ENCODE measurements around the gene TFEB.

TFEB gene

DNA sequence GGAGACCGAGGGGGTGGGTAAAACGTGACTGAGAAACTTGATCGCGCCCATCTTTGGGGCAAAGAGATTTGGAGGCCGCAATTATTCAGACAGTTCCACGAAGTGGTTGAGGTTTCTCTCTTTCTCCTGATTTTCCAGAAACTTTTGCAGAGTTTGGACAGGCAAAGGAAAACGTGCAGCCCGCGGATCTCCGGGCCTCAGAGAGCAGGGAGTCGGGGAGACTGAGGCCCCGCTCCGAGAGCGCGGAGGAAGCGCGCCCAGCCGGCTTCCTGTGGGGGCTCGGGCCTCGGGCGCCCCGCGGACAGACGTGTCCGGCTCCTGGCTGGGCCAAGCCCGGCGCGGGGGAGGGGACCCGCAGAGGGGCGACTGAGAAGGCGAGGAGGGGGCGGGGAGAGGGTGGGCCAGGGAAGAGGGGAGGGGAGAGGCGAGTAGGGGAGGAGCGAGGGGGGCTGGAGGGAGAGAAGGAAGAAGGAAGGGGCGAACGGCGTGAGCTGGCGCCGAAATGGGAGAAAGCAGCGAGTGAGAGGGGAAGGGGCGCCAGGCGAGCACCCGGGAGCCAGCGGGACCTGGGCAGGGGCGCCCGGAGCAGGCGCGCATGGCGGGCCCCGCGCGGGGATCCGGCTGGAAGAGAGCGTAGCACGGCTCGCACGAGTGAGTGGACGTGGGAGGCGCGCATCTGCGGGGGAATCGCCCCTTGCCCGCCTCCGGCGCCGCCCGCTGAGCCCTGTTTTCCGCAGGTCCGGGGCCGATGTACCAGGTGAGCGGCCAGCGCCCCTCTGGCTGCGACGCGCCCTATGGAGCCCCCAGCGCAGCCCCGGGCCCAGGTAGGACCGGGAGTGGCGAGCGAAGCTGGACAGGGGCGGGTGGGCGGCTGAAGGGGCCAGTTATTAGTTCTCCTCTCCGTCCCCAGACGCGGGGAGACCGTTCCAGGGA lies 97.1 kb downstream of the TFEB start, which contains the start of gene MDFI:
MDFI (plus strand) TSS at position 467 of the 933 bp plus-strand sequence; CDS start at position 749, 282 bp downstream.
- Histone ChIP-seq H3K9me3 (ENCODE audit: control insufficient read depth, insufficient read depth, low read depth, low read length) (no peaks in the 10 kb centered on the region), H3K36me3 (ENCODE audit: control insufficient read depth in 2 of 2, insufficient read depth in 1 of 2, low read length in 2 of 2) (no peaks in the 10 kb centered on the region), H3K4me1 (ENCODE audit: control insufficient read depth, insufficient read depth, low read length) (no peaks in the 10 kb centered on the region; the same call in 1 of the 2 replicates), H3K27ac (ENCODE audit: extremely low read depth, low read depth, low read length) (no peak within 1 kb of the TSS), H3K4me3 (ENCODE audit: low read depth, low read length) (no peak within 1 kb of the TSS)
- ChIA-PET CTCF (no interaction called here), POLR2A (no interaction called here)
- no peak for TF ChIP-seq RBAK (tag by site-specific recombination; IDR thresholded peaks at IDR 0.05)
- TF ChIP-seq, protein P1, sequence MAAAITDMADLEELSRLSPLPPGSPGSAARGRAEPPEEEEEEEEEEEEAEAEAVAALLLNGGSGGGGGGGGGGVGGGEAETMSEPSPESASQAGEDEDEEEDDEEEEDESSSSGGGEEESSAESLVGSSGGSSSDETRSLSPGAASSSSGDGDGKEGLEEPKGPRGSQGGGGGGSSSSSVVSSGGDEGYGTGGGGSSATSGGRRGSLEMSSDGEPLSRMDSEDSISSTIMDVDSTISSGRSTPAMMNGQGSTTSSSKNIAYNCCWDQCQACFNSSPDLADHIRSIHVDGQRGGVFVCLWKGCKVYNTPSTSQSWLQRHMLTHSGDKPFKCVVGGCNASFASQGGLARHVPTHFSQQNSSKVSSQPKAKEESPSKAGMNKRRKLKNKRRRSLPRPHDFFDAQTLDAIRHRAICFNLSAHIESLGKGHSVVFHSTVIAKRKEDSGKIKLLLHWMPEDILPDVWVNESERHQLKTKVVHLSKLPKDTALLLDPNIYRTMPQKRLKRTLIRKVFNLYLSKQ (tag by site-specific recombination; IDR thresholded peaks at IDR 0.05; ENCODE audit: borderline replicate concordance), result no peak
- no peak for TF ChIP-seq ZNF223 (tag by site-specific recombination; IDR thresholded peaks at IDR 0.05)
- TF ChIP-seq ZNF391 (tag by site-specific recombination; IDR thresholded peaks at IDR 0.05; ENCODE audit: borderline replicate concordance, low read depth), result no peak
- no peak for TF ChIP-seq ZNF548 (tag by site-specific recombination; IDR thresholded peaks at IDR 0.05)
- no peak for TF ChIP-seq ZNF624 (tag by site-specific recombination; IDR thresholded peaks at IDR 0.05)
- TF ChIP-seq ZNF112 (tag by site-specific recombination; IDR thresholded peaks at IDR 0.05), result no peak
- TF ChIP-seq ZNF26 (tag by site-specific recombination; IDR thresholded peaks at IDR 0.05), result no peak
- TF ChIP-seq ZBTB10 (tag by site-specific recombination; IDR thresholded peaks at IDR 0.05), result no peak
- no peak for TF ChIP-seq PRDM6 (tag by site-specific recombination; IDR thresholded peaks at IDR 0.05)
- TF ChIP-seq, protein P2, sequence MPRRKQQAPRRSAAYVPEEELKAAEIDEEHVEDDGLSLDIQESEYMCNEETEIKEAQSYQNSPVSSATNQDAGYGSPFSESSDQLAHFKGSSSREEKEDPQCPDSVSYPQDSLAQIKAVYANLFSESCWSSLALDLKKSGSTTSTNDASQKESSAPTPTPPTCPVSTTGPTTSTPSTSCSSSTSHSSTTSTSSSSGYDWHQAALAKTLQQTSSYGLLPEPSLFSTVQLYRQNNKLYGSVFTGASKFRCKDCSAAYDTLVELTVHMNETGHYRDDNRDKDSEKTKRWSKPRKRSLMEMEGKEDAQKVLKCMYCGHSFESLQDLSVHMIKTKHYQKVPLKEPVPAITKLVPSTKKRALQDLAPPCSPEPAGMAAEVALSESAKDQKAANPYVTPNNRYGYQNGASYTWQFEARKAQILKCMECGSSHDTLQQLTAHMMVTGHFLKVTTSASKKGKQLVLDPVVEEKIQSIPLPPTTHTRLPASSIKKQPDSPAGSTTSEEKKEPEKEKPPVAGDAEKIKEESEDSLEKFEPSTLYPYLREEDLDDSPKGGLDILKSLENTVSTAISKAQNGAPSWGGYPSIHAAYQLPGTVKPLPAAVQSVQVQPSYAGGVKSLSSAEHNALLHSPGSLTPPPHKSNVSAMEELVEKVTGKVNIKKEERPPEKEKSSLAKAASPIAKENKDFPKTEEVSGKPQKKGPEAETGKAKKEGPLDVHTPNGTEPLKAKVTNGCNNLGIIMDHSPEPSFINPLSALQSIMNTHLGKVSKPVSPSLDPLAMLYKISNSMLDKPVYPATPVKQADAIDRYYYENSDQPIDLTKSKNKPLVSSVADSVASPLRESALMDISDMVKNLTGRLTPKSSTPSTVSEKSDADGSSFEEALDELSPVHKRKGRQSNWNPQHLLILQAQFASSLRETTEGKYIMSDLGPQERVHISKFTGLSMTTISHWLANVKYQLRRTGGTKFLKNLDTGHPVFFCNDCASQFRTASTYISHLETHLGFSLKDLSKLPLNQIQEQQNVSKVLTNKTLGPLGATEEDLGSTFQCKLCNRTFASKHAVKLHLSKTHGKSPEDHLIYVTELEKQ (tag by site-specific recombination; IDR thresholded peaks at IDR 0.05; ENCODE audit: borderline replicate concordance), result no peak
- TF ChIP-seq ZBTB20 (tag by site-specific recombination; IDR thresholded peaks at IDR 0.05), result no peak
- no peak for TF ChIP-seq ZNF600 (tag by site-specific recombination; IDR thresholded peaks at IDR 0.05)
- TF ChIP-seq ZSCAN4 (tag by site-specific recombination; IDR thresholded peaks at IDR 0.05), result no peak
- no peak for TF ChIP-seq ZBTB17 (tag by site-specific recombination; IDR thresholded peaks at IDR 0.05)
- TF ChIP-seq ZNF214 (tag by site-specific recombination; IDR thresholded peaks at IDR 0.05; ENCODE audit: borderline replicate concordance), result no peak
- TF ChIP-seq ZNF324 (tag by site-specific recombination; IDR thresholded peaks at IDR 0.05), result no peak
- TF ChIP-seq, protein P3, sequence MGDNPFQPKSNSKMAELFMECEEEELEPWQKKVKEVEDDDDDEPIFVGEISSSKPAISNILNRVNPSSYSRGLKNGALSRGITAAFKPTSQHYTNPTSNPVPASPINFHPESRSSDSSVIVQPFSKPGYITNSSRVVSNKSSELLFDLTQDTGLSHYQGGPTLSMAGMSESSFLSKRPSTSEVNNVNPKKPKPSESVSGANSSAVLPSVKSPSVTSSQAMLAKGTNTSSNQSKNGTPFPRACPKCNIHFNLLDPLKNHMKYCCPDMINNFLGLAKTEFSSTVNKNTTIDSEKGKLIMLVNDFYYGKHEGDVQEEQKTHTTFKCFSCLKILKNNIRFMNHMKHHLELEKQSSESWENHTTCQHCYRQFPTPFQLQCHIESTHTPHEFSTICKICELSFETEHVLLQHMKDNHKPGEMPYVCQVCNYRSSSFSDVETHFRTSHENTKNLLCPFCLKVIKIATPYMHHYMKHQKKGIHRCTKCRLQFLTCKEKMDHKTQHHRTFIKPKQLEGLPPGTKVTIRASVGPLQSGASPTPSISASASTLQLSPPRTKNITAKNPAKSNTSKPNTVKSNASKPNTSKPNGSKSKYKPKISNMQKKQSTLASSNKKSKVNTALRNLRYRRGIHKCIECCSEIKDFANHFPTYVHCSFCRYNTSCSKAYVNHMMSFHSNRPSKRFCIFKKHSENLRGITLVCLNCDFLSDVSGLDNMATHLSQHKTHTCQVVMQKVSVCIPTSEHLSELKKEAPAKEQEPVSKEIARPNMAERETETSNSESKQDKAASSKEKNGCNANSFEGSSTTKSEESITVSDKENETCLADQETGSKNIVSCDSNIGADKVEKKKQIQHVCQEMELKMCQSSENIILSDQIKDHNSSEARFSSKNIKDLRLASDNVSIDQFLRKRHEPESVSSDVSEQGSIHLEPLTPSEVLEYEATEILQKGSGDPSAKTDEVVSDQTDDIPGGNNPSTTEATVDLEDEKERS (tag by site-specific recombination; IDR thresholded peaks at IDR 0.05), result no peak
